Muscle of arm (tissue), 12 donors: ENCODE data around the gene SEMA3E. TPM values are rescaled to one million over a fixed set of nuclear protein-coding genes. Genes with fewer than 3 reads are reported as not detected.
"Not testable (repeated sequence)": the region's sequence is repeated elsewhere in the genome, so short reads cannot be mapped to it uniquely, and the experiment has no call there.

Experiments used
- DNase-seq: peaks from one replicate; pipeline ENCODE4 v3.0.0-alpha.2; 2013
- polyA plus RNA-seq, 12 donors: library from polyadenylated mRNA; unstranded; fragments of 120-200 nt; gene quantifications; one replicate each; pipeline ENCODE4 v1.2.1, GENCODE V29; 2013; ENCODE audit not compliant: insufficient read length in 12 of 12

SEMA3E gene
- polyA plus RNA-seq, 12 donors: 2.3 to 6.4 (median 4.9) TPM; not detected in 1

DNA sequence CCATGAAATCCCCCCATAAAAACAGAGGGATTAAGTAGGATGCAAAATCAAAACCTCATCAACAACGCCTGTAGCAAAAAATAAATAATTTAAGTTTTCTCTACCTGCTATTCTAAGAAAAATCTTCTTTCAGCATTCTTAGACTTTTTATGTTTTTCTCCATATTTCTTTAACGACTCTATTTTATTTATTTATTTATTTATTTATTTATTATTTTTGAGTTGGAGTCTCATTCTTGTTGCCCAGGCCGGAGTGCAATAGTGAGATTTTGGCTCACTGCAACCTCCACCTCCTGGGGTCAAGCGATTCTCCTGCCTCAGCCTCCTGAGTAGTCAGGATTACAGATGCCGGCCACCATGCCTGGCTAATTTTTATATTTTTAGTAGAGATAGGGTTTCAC, 192.5 kb downstream of the SEMA3E start:
- no peak for DNase-seq

- DNase-seq: no peak
These were observed 193.3 kb downstream of the SEMA3E start for GRCh38 chr7:83455612-83456011.

DNA sequence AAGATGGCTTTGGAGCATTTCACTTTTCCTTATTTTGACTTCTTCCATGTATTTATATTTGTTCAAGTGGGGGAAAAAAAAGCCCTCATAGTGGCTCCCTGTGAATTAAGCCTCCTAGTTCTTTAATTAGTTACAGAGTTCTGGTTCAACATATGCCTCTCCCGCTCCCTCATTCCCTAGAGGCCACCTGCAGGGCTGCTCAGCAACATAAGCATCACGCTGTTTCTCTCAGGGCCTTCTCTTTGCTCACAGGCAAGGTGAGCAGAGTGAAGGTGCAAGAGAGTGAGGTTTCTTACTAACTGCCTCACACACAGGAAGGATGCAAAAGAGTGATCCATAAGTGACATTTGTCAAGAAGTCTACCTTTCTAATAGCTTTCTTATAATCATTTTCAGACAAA, 196.7 kb downstream of the SEMA3E start:
- no peak for DNase-seq

- DNase-seq: no peak
These were observed 197.4 kb downstream of the SEMA3E start for GRCh38 chr7:83451501-83452045.

DNA sequence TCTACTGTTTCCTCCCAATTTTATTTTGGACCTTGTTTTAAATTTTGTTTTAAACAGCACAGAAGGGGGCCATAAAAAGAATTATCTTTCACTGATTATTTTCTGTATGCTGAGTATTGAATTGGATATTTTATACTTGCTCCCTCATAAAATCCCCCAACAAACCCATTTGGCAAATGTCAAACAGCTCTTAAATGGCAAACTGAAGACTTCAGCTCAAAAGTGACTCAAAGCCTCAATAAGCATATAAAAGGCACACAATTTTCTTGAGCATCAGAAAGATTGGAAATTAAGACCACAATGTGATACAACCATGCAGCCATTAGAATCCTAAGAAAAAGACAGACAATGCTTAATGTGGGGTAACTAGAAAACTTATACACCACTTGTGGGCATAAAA, 199.2 kb downstream of the SEMA3E start:
- DNase-seq: no peak

DNA sequence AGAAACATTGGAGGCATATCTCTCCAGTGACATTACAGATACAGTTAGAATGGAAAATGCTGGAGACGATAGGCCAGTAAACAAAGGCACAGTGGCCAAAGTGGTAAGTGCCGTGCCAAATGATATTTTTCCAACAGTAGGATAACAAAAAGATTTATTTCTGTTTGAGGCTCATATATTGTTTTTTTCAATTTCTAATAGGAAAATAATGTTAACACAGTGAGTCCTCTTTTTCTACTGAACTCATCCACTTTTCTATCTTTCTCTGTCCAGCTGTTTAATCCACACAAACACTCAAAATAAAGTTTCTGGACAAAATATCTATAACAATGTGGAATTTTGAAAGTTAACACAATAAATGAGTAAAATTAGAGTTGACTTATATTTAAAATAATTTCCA, 201.3 kb downstream of the SEMA3E start:
- no peak for DNase-seq

GRCh38 chr7:83446102-83446669, 202.8 kb downstream of the SEMA3E start:
- no peak for DNase-seq

DNA sequence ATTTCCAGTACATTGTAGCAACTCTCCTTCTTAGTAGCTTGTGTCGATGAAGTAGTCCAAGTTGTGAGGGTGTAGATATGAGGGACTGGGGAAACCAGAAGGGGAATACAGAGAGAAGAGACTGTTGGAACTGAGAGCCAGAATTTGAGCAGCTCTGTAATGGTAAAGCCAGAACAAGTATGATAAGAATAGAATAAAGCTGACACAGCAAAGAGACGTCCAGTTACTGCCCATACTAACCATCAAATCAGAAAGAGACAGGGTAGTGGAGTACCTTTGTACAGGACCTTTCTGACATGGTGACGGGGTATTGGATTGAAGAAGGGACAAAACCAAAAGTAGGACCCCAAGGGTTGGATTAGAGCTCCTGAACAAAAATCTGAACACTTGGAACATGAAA, 206.0 kb downstream of the SEMA3E start:
- DNase-seq: no peak

DNA sequence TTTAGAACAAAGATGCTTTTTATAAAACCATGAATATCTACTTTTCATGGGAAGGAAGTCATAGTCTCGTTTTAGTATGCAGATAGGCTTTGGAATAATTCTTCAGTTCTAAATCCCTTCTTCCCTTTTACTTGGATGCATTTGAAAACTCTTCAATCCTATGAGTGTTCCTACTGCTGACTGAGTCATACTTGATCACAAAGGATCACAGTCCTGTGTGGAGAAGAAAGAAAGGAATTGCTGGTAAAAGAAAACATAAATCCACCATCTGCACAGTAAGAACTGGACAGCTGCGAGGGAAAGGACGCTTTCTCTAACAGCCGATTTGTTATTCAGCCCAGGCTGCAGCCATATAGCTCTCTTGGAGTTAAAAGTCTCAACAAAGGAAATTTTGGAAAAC, 209.9 kb downstream of the SEMA3E start:
- no peak for DNase-seq

- DNase-seq: not testable (repeated sequence)
These were observed 218.7 kb downstream of the SEMA3E start for GRCh38 chr7:83430289-83430688.

DNA sequence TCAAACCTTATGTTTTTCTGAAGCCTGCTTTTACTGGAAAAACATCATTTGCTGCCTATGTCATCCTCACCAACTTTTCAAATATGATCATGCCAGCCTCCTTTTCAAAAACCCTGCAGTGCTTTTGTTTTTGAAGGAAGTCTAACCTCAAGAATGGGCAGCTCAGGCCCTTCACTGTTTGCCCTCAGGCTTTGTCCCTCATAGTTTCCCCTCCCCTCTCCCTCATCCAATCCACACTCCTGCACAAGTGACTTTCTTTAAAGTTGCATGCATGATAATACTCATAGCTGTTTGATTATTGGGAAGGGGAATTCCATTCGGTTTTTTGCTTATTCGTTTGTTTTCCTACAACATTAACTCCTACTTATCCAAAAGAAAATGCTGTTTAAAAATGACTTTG, 219.4 kb downstream of the SEMA3E start:
- no peak for DNase-seq

- no peak for DNase-seq
These were observed 221.1 kb downstream of the SEMA3E start for GRCh38 chr7:83427884-83428283.

DNA sequence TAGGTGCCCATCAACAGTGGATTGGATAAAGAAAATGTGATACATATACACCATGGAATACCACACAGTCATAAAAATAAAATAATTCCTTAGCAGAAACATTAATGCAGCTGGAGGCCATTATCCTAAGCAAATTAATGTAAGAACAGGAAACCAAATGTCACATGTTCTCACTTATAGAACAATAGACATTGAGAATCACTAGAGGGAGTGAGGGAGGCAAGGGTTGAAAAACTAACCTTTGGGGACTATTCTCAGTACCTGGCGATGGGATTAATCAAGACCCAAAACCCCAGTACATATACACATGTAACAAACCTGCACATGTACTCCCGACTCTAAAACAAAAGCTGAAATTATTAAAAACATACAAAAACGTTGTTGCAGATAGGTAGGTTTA, 222.6 kb downstream of the SEMA3E start:
- no peak for DNase-seq

DNA sequence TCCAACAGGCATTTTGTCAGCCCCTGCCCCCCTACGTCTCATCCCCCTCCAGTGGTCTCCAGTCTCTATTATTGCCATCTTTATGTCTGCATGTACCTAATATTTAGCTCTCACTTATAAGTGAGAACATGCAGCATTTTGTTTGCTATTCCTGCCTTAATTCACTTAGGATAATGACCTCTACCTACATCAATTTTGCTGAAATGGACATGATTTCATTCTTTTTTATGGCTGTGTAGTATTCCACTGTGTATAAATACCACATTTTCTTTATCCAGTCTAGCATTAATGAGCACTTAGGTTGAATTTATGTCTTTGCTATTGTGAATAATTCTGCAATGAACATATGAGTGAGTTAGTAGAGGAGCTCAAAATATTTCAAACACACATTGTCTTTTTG, 229.9 kb downstream of the SEMA3E start:
- no peak for DNase-seq

GRCh38 chr7:83415840-83416239, 233.1 kb downstream of the SEMA3E start:
- no peak for DNase-seq

DNA sequence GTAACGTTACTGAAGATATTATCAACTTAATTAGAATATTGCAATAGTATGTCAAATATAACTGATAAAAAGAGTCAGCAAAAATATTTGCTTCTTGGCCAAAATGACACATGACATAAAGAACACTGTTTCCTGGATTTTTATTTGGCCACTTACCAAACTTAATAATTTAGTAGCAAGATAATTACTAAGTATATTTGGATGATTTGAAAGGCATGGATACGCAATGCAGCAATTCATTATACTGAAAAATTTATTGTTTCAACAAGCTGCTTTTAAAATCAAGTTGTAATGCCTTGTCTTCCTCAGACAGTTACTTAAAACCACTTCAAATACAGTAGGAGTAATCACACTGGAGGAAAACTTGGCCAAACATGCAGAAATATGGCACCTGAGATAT, 234.0 kb downstream of the SEMA3E start:
- DNase-seq: no peak

DNA sequence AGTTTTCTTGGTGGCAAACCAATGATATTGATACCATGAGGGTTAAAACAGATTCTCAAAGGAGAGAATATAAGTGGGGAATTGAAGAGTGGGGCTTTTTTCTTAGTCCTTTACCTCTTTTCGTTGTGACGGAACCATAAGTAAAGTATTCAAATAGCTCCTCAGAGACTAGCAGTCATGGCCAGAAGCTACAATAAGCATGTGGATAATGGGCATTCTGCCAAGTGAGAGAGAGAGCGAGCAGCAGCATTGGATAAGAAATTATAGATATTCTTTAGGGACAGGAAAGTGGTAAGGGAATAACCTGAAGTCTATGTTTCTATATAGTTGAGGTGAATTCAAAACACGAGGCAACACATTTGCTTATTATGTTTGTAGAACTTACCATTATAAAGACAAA, 235.1 kb downstream of the SEMA3E start:
- peak; percentile 4 for DNase-seq

DNA sequence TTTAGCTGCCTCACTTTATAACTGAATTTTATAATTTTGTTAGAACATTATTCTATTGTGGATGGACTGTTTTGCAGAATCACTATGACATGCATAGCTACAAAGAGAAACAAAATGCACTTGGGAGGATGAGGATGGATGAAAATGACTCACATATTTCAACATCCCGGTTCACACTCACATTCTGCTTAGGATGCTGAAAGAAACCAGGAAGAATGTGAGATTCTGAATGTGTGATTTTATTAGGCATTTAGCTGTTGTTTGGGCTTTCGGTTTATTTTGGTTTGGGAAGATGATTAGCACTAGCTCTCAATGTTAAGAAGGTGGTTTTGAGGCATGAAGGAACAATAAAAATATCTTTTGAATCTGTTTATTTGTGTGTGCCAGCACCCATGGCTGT, 235.5 kb downstream of the SEMA3E start:
- DNase-seq: no peak

DNA sequence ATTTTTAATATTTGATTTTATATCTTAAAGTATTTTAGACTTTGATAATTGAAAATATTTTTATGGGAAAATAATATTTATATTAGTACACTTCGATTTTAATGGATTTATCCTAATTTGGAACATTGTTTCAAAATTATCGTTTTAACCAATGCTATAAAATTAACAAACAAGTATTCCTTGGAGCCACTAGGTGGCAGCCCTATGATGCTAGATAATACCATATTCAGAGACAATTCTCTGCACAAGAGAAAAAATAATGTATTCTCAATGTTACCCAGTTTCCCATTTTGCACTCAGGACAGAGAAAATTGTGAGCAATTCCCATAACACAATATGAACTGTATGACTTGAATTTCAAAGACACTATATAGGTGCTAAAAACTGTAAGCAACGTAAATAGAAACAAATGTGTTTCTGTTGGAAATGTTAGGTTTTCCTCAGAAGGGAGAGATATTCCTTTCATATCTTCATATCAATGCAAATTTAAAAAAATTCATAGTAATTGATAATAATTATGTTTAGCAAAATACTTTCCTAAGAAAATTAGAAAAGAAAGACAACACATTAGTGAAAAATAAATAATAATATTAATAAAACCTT, 237.8 kb downstream of the SEMA3E start:
- peak; percentile 38 for DNase-seq

GRCh38 chr7:83394776-83395175, 254.2 kb downstream of the SEMA3E start:
- no peak for DNase-seq

GRCh38 chr7:83388436-83388835, 260.5 kb downstream of the SEMA3E start:
- DNase-seq: no peak

DNA sequence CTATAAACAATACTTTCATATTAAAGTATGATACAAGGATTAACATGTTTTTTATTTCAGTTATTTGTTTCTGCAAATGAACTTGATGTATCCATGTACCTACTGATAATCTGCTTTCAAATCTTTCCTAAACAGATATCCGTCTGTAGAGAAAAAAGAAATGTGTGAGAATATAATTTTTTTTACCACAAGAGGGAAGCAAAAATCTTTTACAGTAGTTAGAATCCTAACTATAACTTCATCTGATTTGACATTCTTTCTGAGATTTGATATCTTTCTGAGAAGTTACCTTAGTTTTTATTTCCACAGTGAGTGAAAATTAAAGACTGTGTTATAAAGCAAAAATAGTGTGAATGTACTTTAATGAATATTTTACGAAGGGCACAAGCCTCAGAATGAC, 282.3 kb downstream of the SEMA3E start:
- DNase-seq: no peak

- DNase-seq: no peak
These were observed 283.2 kb downstream of the SEMA3E start for GRCh38 chr7:83365746-83366145.
